Measurements from ENCODE around the gene TSPYL1.

DNA sequence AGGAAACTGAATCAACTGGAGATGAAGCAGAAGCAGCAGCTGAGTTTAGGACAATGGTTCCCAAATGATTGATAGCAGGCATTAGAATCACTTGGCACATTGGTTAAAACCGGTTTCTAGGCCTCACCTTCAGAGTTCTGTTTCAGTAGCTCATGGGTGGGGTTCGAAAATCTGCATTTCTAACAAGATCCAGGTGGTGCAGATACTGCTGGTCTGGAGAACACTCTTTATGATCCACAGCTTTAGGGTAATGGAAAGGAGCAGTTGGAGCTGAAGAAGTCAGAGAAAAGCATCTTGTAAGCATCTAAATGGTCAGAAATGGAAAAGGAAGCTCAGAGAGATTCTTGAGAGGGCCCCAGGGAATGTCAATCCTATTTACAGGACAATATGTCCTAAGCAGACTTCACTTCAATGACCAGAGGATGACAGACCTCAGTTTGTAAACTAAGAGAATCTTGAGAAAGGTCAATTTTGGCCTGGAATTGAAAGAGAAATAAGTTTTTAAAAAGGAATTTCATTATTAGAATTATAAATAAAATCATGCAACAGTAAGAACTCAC lies 8.5 kb downstream of the TSPYL1 start:
- no peak for TF ChIP-seq ARNT (IDR thresholded peaks at IDR 0.05)
- TF ChIP-seq ZNF384 (IDR thresholded peaks at IDR 0.05), result no peak
- TF ChIP-seq FOXK2 (IDR thresholded peaks at IDR 0.05), result no peak
- no peak for TF ChIP-seq SUZ12 (IDR thresholded peaks at IDR 0.05)
- no peak for TF ChIP-seq FOXM1 (IDR thresholded peaks at IDR 0.05; ENCODE audit: borderline replicate concordance)
- TF ChIP-seq SP1 (IDR thresholded peaks at IDR 0.05), result no peak
- TF ChIP-seq ELF4 (IDR thresholded peaks at IDR 0.05), result no peak
- TF ChIP-seq TARDBP (IDR thresholded peaks at IDR 0.05), result no peak
- TF ChIP-seq FOXA1 (IDR thresholded peaks at IDR 0.05), result no peak
- TF ChIP-seq BHLHE40 (IDR thresholded peaks at IDR 0.05; ENCODE audit: borderline replicate concordance), result no peak

Measured in HEK293T (cell line).